NCI-H1105 treated with DMSO at 0.1 percent for 48 hours (cell line): ENCODE data around the gene DLGAP1.

Source experiments
- DNase-seq: peaks from one replicate; lab custom pipeline; 2025; lab: John Stamatoyannopoulos, UW

DLGAP1 gene

DNA sequence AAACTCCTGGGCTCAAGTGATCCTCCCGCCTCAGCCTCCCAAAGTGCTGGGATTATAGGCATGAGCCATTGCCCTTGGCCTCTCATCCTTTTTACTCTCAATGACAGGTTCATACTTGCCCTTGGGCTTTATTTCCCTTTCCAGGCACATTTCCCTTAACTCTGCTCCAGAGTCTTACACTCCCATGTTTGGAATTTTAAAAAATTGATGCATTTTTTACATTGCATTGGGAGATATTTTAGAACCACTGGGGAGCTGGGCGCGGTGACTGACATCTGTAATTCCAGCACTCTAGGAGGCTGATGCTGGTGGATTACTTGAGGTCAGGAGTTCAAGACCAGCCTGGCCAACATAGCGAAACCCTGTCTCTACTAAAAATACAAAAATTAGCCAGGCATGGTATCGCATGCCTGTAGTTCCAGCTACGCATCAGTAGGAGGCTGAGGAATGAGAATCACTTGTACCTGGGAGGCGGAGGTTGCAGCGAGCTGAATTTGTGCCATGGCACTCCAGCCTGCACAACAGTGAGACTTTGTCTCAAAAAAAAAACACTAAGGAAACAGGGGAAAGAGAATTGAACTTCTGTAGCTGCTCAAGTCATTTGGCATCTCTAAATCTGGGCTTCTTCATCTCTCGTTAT, 986.9 kb downstream of the DLGAP1 start:
- DNase-seq, result no peak

DNA sequence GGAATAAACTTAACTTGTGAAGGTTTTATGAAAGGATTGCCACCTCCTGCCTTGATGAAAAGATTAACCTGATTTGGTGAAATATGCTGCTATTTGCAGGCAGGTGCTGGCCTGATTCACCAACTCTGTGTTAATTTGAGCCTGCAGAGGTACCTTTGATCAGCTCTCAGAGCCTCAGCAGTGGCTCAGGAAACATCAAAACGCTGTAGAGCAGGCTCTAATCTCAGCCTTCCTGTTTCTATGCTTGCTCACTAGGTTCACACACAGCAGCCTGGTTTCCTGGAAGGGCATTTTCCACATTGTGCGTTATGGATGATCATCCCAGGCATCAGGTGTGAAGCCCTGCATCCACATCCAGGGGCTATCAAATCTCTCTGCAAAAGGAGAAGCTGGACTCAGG, 988.2 kb downstream of the DLGAP1 start:
- DNase-seq, result no peak

DNA sequence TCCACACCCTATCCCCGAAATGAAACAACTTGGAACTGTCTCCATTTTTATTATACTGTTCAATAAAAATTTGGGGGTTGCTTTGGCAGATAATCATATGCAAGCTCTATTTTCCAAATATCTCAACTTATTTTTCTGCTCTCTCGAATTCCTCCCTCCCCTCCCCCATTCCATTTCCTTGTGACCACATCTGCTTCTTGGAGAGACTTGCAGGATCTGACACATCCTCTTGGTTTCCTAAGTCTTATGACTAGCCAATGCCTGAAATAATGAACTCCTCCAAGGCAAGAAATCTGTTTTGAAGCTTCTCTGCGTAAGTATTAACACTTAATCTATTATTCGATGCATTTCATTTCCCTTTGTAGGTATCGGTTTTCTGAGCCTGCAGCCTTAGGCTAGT, 989.1 kb downstream of the DLGAP1 start:
- DNase-seq, result no peak

DNA sequence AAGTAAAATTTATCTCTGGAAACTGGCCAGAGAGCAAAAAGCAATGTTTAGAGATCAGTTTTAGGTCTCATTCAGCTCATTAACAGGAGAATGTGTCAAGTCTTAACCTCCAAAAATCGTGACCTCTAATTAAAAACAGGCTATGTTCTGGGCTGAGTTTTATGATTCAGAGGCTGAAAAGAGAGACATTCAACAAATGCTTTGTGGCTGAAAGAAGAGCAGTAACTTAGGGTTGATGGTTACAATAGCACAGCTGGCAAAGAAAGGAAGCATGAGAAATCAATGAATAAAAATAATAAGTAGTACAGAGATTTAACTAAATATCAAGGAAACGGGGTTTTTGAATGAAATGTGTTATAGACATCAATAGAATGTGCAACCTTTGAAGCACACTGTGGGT, 992.1 kb downstream of the DLGAP1 start:
- no peak for DNase-seq

DNA sequence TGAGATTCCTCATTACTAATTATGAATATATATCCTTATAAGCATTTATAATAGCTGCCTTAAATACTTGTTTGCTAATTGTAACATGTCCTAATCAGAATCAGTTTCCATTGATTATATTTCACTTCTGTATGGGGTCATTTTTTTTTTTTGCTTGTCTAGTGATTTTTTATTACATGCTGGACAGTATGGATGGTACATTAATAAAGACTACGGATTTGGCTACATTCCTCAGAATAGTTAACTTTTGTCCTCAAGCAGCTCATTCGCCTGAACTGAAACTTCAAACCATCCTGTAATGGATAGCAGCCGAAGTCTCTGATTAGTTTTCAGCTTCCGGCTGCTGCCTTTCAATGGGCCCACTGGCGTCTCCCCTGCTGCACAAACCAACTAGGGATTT, 993.4 kb downstream of the DLGAP1 start:
- DNase-seq, result no peak

- no peak for DNase-seq
These were observed 994.2 kb downstream of the DLGAP1 start for GRCh38 chr18:3460823-3461398.

- DNase-seq, result no peak
These were observed 995.9 kb downstream of the DLGAP1 start for GRCh38 chr18:3458952-3459853.

DNA sequence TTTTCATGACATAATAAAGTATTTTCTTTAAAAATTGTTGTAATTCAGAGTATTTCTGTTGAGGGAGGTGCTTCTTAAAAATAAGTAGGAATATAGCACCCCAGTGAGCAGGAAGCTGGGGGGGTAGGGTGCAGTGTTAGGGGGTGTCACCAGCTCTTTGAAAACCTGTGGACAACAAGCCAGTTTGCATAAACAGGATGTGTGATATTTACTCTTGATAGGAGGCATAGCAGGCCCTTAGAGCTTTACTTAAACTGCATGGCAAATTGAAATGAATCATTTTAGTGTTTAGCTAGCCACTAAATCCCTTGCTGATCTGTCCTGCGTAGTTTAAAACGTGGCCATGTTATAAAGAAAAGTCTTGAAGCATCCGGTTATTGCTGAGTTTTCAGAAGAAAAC, 996.7 kb downstream of the DLGAP1 start:
- DNase-seq, result no peak

- DNase-seq, result no peak
These were observed 997.8 kb downstream of the DLGAP1 start for GRCh38 chr18:3457261-3457724.

GRCh38 chr18:3456686-3457069, 998.4 kb downstream of the DLGAP1 start:
- no peak for DNase-seq

- DNase-seq, result no peak
These were observed 999.0 kb downstream of the DLGAP1 start for GRCh38 chr18:3455907-3456685.

DNA sequence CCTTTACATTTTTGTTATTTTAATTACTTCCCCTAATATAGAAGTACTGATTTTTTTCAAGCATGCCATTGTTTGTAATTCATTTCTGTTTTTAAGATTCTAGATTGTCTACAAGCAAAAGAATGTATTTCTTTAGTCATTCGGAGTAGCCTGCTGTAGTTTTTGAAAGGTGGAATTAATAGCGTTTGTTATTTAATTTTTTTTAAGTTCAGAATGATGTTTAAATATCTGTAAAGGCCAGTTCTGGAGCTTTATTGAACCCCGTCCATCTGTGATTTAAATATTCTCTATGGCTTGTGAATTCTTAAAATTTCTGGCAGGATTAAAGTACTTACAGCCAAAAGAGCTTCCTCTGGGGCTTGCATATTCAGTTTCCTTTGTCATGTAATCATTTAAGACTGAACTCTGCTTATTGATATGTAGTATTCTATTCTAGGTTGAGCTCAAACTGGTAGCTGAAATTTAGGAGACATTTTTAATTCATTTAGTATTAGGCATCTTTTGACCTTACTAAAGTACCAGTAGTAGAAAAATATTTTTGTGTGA, 999.9 kb downstream of the DLGAP1 start:
- DNase-seq, result no peak

DNA sequence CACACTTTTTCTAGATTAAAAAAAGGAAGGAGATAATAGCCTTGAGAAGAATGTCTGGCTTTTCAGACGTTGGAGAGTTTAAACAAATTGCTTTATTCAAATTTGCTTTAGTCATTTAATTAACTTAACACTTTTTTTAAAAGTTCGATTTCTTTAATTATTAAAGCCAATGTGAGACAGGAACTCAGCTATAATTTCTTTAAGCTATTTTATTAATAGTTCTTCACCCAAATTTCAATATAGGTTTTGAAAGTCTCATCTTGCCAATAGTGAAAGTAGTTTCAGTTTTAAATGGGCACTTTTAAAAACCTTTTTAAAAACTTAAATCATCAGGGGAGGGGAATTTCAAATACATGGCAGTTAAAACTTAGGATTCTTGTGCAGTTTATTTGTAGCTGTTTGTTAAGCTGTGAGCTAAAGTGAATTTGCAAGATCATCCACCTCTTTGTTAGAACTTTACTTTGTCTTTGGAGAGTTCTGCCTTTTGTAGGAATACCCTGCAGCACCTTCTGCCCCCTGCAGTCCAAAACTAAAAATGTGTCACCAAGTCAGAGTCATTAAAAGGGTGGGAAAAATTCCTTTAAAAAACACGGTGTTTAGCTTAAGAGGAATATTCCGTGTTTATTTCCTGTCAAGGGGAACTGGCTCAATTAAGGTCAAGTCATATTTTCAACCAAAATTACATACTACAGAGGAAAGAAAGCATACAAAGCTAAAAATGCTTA, 1000.6 kb downstream of the DLGAP1 start:
- DNase-seq, result peak; percentile 33

- no peak for DNase-seq
These were observed 1001.4 kb downstream of the DLGAP1 start for GRCh38 chr18:3453540-3454364.

GRCh38 chr18:3452750-3453539, 1002.2 kb downstream of the DLGAP1 start:
- no peak for DNase-seq

DNA sequence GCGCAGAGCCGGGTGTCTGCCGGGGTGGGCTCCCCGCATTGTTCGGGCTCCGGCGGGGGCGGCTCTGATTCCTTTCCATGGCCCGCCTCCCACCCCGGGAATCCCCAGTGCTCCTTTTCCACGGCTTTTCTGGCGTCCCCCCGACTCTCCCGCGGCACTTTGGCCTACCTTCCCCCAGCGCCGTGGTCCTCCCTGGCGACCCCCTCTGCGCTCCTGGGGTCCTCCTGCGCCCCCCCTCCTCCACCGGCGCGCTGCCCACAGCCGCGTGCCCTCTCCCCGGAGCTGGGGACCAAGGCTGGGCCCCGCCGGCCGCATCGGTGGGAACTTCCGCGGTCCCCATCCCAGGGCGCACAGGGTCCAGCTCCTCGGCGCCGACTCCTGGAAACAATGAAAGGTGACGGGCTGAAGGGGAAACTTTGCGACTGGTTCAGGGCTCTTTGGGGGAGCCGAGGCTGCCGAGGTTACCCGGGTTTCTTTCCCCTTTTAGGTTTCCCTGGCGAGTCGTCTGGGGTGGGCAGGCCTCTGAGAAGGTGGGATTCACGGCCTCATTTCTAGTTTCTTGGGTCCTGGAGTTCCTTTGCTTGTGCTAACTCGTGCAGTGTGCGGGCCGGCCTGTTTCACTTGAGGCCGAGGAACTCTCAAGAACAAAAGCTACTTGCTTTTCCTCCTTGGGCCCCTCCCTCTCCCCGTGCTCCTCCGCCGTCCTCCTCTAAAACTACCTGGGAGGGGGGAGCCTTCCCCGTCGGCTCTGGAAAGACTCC, 1002.9 kb downstream of the DLGAP1 start:
- no peak for DNase-seq

- peak; percentile 19 for DNase-seq
These were observed 1003.7 kb downstream of the DLGAP1 start for GRCh38 chr18:3451183-3451988.

DNA sequence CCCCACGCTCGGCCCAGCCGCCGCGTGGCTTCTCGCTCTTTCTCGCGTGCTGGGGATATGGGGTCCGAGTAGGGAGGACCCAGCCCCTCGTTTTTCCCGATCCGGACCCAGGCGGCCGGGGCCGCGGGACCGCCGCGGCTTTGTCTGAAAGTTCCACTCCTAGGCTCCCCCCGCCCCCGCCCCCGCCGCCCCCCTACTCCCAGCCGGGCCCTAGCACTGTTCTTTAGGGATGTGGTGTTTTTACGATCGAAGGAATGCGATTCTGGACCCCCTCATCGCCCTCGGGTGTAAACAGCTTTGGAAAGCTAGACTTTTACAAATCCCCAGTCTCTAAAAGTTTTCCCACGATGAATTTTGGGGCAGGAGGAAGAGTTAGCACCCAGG, 1004.3 kb downstream of the DLGAP1 start:
- DNase-seq, result no peak
